ENCODE measurements around the gene VCL. TPM values are rescaled to one million over a fixed set of nuclear protein-coding genes. Genes with fewer than 3 reads are reported as not detected.

The VCL gene
- total RNA-seq, 2 experiments from 2014 or later: 18.5 to 19.7 TPM

DNA sequence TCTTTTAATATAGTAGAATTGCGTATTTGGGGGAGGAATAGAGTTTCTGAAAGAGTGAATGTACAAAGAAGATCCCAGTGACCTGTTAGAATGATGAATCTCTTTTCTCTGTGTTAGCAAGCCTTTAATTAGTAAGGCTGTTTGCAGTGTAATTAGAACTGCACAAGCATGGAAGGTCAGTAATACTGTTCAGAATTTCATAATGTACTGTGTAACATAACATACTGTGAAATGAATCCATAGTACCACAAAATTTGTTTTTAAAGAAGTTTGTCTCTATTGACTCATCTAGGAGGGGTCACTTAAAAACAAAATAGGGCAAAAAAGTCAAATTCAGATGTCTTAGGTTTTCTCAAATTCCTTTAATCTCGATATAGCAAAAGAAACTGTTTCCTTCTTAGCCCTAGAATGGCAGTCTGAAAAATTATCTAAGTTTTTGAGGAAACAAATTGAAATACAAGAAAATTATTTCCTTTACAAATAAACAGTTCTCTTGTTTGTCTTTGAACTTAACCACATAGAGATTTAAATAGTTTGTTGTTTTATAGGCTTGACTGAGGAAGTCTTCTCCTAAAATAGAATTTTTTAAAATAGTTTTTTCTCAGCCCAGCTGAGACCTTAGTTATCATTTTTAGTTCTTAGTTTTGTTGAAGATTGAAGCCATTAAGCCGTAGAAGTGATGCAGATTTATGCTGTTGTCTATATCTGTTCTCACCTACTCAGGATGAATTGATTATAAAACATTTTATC is 165.6 kb downstream of the VCL start:
- Histone ChIP-seq H3K27ac (ENCODE audit: low read depth in 1 of 2, low read length in 2 of 2) (no peak overlapping the region), H3K9me3 (ENCODE audit: control insufficient read depth in 1 of 2, insufficient read depth in 1 of 2, low read length in 2 of 2) (no peaks in the 10 kb centered on the region), H3K4me3 (ENCODE audit: low read length) (no peak overlapping the region), H3K27me3 (ENCODE audit: control insufficient read depth in 1 of 2, insufficient read depth in 2 of 2, low read length in 2 of 2) (no peaks in the 10 kb centered on the region), H3K4me1 (ENCODE audit: insufficient read depth, low read length) (no peaks in the 10 kb centered on the region), H3K36me3 (ENCODE audit: insufficient read depth, low read length) (no peaks in the 10 kb centered on the region)
- Mint-ChIP-seq H3K4me1 (ENCODE audit: low read depth) (peaks cover 18% of the 10 kb centered on the region), H3K4me3 (no peak overlapping the region), H3K36me3 (ENCODE audit: low read depth) (no peaks in the 10 kb centered on the region), H3K27ac (no peak overlapping the region), H3K27me3 (no peaks in the 10 kb centered on the region), H3K9me3 (no peaks in the 10 kb centered on the region)
- no peak for DNase-seq
- no peak for ATAC-seq (ENCODE audit: poor library complexity)
- TF ChIP-seq, protein P1, sequence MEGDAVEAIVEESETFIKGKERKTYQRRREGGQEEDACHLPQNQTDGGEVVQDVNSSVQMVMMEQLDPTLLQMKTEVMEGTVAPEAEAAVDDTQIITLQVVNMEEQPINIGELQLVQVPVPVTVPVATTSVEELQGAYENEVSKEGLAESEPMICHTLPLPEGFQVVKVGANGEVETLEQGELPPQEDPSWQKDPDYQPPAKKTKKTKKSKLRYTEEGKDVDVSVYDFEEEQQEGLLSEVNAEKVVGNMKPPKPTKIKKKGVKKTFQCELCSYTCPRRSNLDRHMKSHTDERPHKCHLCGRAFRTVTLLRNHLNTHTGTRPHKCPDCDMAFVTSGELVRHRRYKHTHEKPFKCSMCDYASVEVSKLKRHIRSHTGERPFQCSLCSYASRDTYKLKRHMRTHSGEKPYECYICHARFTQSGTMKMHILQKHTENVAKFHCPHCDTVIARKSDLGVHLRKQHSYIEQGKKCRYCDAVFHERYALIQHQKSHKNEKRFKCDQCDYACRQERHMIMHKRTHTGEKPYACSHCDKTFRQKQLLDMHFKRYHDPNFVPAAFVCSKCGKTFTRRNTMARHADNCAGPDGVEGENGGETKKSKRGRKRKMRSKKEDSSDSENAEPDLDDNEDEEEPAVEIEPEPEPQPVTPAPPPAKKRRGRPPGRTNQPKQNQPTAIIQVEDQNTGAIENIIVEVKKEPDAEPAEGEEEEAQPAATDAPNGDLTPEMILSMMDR (IDR thresholded peaks at IDR 0.05): no peak
- intact Hi-C loops (cut with DNase I, micrococcal nuclease): no loop called here
- CTCF ChIA-PET: no interaction called here
- POLR2A ChIA-PET: interaction anchor here (1.2 kb wide), 1 partner anchor 13 kb away, joined by 4 read pairs; the partner anchor contains the start of genes ADK and AP3M1

DNA sequence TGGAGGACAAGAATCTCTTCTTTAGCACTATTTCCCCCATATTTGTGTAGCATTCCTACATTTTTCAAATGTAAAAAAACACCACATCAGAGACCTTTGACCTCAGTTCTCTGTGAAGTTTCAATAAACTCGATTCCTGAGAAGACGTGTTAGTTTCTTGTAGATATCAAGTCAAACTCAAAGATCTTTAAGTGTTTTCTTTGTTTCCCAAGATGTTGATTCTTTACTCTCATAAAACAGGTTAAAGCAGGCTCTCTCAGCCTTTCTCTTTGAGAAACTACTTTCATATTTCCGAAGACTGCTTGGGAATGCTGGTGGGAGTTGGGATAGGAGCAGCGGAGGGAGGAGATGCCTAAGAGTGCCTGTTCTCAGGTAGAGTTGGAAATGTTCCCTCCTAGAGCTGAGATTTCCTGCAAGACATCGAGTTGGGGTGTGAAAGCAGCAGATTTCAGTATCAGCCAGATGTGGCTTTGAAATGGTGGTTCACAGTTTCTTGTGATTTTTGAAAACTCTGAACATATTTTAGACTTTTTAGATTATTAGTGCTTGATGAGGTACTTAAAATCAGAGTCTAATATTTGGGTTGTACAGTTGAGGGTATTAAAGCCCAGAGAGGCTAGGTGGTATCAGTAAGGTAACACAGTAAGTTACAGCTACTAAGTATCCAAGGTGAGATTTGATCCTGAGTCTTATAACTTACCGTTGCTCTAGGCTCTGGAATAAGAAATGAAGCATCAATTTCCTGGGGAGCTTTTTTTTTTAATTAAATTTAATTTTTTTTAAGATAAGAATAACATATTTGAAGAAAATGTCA is 167.0 kb downstream of the VCL start:
- TF ChIP-seq, protein P1 (IDR thresholded peaks at IDR 0.05): no peak
- no peak for ATAC-seq (ENCODE audit: poor library complexity)
- no peak for DNase-seq
- Histone ChIP-seq H3K27me3 (ENCODE audit: control insufficient read depth in 1 of 2, insufficient read depth in 2 of 2, low read length in 2 of 2) (no peaks in the 10 kb centered on the region), H3K4me1 (ENCODE audit: insufficient read depth, low read length) (peaks cover 4% of the 10 kb centered on the region), H3K9me3 (ENCODE audit: control insufficient read depth in 1 of 2, insufficient read depth in 1 of 2, low read length in 2 of 2) (no peaks in the 10 kb centered on the region), H3K4me3 (ENCODE audit: low read length) (no peak overlapping the region), H3K36me3 (ENCODE audit: insufficient read depth, low read length) (no peaks in the 10 kb centered on the region), H3K27ac (ENCODE audit: low read depth in 1 of 2, low read length in 2 of 2) (no peak overlapping the region)
- Mint-ChIP-seq H3K36me3 (ENCODE audit: low read depth) (no peaks in the 10 kb centered on the region), H3K4me3 (no peak overlapping the region), H3K27me3 (no peaks in the 10 kb centered on the region), H3K9me3 (no peaks in the 10 kb centered on the region), H3K4me1 (ENCODE audit: low read depth) (peaks cover 26% of the 10 kb centered on the region), H3K27ac (no peak overlapping the region)
- intact Hi-C loops (cut with DNase I, micrococcal nuclease): no loop called here
- POLR2A ChIA-PET: interaction anchor here (0.7 to 4.6 kb wide), 2 partner anchors 11 to 14 kb away, joined by 3 to 18 read pairs; partner anchors contain the start of genes ADK and AP3M1
- CTCF ChIA-PET: interaction anchor here (1.2 kb wide), 1 partner anchor 9 kb away, joined by 3 read pairs; no protein-coding TSS in a partner anchor

DNA sequence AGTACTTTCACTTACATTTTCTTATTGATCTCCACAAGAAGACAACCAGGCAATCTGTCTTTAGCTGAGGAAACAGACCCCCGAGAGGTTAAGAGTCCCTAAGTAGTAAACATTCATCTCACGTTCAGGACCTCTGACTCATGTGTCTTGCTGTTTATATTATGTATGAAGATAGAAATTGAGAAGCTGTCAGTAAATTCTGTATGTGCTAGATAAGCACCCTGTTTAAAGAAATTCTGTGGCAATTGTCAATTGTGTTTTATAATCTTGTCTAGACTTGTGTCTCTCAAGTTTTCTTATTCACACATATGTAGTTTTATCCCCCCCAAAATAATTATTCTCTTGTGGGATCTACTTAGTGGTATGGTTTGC is 167.6 kb downstream of the VCL start:
- H3K36me3 Mint-ChIP-seq (ENCODE audit: low read depth): no peaks in the 10 kb centered on the region
- TF ChIP-seq, protein P1 (IDR thresholded peaks at IDR 0.05): no peak
- H3K9me3 ChIP-seq (ENCODE audit: control insufficient read depth in 1 of 2, insufficient read depth in 1 of 2, low read length in 2 of 2): no peaks in the 10 kb centered on the region
- POLR2A ChIA-PET: interaction anchor here (4.6 kb wide), 1 partner anchor 15 kb away, joined by 18 read pairs; the partner anchor contains the start of genes ADK and AP3M1
- H3K9me3 Mint-ChIP-seq: no peaks in the 10 kb centered on the region
- intact Hi-C loops (cut with DNase I, micrococcal nuclease): no loop called here
- H3K4me3 Mint-ChIP-seq: no peak overlapping the region
- peaks cover 4% of the 10 kb centered on the region for H3K4me1 ChIP-seq (ENCODE audit: insufficient read depth, low read length)
- no peaks in the 10 kb centered on the region for H3K27me3 Mint-ChIP-seq
- H3K27ac ChIP-seq (ENCODE audit: low read depth in 1 of 2, low read length in 2 of 2): no peak overlapping the region
- DNase-seq: no peak
- no peaks in the 10 kb centered on the region for H3K27me3 ChIP-seq (ENCODE audit: control insufficient read depth in 1 of 2, insufficient read depth in 2 of 2, low read length in 2 of 2)
- no peak overlapping the region for H3K4me3 ChIP-seq (ENCODE audit: low read length)
- H3K4me1 Mint-ChIP-seq (ENCODE audit: low read depth): peaks cover 26% of the 10 kb centered on the region
- CTCF ChIA-PET: interaction anchor here (1.2 kb wide), 1 partner anchor 10 kb away, joined by 3 read pairs; no protein-coding TSS in a partner anchor
- H3K36me3 ChIP-seq (ENCODE audit: insufficient read depth, low read length): no peaks in the 10 kb centered on the region
- ATAC-seq (ENCODE audit: poor library complexity): no peak
- no peak overlapping the region for H3K27ac Mint-ChIP-seq

Data from CD4-positive, alpha-beta T cell (primary cell).